ENCODE data around the gene INPP5J.

The INPP5J gene

DNA sequence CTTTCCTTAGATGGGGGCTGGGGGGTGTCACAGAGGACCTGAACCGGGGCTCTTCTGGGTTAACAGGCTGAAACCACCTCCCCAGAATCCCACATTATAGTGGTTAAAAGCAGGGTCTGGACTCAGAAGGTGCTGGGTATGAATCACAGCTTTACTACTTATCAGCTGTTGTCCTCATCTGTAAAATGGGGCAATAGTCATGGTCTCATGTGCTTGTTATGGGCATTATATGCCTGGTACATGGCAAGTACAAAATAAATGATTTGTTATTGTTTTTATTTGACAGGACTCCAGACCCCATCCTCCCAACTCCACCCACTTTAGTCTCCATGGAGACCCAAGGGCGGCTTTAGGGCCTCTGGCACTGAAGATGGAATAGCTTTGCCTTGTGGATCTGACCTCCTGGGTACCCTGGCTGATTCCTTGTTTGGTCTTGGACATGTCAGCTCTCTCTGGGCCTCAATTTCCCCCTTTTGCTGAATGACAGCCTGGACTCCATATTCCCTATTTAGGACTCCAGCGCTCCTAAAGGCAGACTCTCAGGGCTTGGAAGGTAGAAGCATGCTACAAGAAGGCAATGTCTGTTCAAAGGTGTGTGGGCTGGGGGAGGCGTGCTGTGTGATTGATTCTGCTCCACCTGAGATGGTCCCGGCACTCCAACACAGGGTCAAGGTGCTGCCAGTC, 42.5 kb upstream of the INPP5J start:
- DNase-seq (ENCODE audit: low spot score) = peak; percentile 18
- TF ChIP-seq, protein P1, sequence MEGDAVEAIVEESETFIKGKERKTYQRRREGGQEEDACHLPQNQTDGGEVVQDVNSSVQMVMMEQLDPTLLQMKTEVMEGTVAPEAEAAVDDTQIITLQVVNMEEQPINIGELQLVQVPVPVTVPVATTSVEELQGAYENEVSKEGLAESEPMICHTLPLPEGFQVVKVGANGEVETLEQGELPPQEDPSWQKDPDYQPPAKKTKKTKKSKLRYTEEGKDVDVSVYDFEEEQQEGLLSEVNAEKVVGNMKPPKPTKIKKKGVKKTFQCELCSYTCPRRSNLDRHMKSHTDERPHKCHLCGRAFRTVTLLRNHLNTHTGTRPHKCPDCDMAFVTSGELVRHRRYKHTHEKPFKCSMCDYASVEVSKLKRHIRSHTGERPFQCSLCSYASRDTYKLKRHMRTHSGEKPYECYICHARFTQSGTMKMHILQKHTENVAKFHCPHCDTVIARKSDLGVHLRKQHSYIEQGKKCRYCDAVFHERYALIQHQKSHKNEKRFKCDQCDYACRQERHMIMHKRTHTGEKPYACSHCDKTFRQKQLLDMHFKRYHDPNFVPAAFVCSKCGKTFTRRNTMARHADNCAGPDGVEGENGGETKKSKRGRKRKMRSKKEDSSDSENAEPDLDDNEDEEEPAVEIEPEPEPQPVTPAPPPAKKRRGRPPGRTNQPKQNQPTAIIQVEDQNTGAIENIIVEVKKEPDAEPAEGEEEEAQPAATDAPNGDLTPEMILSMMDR (IDR thresholded peaks at IDR 0.05; ENCODE audit: extremely low read depth, insufficient read depth, missing control alignments) = no peak
- in situ Hi-C loops (cut with MboI; ENCODE audit: low pct_unique_long_range_greater_than_20kb, low sequenced_read_pairs, unreplicated experiment) = loop anchor here (10.0 kb wide), 1 partner anchor 316 kb away; no protein-coding TSS in a partner anchor

DNA sequence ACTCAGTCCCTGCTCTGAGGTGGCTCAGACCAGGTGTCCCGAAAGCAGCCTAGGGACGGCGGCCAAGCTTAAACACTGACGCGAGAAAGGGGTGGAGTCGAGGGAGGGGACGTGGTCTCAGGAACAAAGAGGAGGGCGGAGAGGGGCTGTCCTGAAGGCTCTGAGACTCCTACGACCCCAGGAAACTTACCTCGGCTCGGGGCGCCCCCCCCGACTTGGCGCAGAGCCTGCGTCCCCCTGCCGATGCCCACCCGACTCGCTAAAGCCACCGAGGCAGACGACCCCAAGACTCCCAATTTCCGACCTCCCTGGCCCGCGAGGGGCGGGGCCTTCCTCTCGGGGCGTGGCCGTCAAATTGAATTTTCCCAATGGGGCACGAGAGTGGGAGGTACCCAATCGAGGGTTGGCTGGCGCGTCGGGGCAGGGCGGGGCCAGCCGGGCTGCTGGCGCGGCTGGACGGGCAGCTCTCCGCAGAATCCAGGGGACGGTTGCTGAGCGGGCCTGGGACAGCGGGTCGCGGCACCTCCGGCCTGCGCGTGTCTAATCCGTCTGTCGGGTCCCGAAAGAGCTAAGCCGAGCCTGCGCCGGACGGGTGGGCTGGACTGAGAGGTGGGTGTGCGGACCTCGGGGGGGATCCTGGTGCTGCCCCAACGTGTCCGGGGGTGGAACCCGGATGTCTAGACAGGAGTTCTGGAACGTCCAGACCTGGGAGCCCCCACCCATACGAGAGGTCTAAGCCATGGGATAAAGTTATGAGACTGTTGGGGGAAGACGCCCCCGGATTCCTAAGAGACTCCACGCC, 41.7 kb upstream of the INPP5J start, which contains the start of gene SMTN:
SMTN (plus strand) TSS at position 471 of the 802 bp plus-strand sequence. CDS start 1,941 bp downstream, outside the sequence.
- TF ChIP-seq, protein P1 (IDR thresholded peaks at IDR 0.05; ENCODE audit: extremely low read depth, insufficient read depth, missing control alignments) = no peak
- DNase-seq (ENCODE audit: low spot score) = peak; percentile 95
- in situ Hi-C loops (cut with MboI; ENCODE audit: low pct_unique_long_range_greater_than_20kb, low sequenced_read_pairs, unreplicated experiment) = loop anchor here (10.0 kb wide), 1 partner anchor 316 kb away; no protein-coding TSS in a partner anchor

DNA sequence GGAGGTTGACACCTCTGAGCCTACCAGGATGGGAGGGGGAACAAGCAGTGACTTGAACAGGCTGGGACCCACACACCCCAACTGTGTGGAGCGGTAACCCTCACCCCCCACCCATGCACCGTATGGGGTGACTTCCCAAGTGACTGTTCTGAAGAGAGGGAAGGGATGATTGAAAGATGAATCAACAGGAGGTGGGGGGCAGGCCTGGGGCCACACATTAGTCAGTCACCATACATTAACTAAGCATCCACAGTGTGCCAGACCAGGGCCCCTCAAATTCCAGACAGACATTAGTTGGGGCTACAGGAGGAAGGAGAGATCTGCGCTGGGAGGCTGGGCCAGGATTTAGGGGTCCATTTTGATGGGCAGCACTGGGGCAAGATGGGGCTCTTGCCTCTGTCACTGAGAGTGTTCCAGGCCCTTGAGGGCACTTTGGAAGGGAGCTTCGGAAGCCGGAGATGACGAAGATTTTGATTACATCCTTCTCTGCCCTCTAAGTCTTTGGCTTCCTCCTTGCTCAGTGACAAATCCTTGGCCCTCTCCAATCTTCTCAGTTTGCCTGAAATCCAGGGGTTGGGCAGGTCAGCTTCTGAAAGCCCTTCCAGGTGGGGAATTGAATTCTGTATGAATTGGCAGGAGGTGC, 40.7 kb upstream of the INPP5J start:
- peak; percentile 19 for DNase-seq (ENCODE audit: low spot score)
- TF ChIP-seq, protein P1 (IDR thresholded peaks at IDR 0.05; ENCODE audit: extremely low read depth, insufficient read depth, missing control alignments) = no peak
- in situ Hi-C loops (cut with MboI; ENCODE audit: low pct_unique_long_range_greater_than_20kb, low sequenced_read_pairs, unreplicated experiment) = loop anchor here (10.0 kb wide), 1 partner anchor 317 kb away; no protein-coding TSS in a partner anchor

DNA sequence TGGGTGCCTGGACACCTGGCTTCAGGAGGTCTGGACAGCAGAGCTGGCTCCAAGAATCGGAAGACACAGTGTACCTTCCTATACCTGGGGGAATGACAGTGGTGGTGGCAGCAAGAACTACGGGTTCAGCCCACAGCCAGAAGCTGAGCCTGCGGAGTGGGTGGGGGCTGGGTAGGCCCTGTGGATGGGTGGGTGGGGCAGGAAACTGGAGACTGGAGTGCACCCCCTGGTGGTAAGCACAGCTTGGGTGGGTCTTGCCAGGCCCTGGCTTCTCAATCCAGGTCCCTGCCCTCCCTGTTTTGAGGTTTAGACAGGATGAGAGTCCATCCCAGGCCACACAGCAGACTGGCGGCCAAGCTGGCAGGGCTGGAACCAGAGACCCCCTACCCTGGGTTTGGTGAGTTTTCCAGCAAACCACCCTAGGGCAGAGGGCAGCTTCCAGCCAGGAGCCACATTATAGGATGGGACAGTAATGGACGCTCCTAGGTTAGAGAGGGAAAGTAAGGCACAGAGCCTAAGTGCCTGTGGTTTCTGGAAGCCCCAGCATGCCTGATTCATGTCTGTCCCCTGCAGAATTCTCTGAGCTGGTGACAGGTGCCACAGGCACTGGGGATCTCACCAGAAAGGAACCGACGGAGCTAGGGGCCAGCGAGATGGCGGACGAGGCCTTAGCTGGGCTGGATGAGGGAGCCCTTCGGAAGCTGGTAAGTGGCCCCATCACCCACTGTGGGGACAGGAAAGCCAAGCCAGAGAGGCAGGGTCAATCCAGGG, 40.0 kb upstream of the INPP5J start:
- TF ChIP-seq, protein P1 (IDR thresholded peaks at IDR 0.05; ENCODE audit: extremely low read depth, insufficient read depth, missing control alignments) = peak; percentile 52
- peak; percentile 50 for DNase-seq (ENCODE audit: low spot score)
- in situ Hi-C loops (cut with MboI; ENCODE audit: low pct_unique_long_range_greater_than_20kb, low sequenced_read_pairs, unreplicated experiment) = loop anchor here (10.0 kb wide), 1 partner anchor 318 kb away; no protein-coding TSS in a partner anchor

DNA sequence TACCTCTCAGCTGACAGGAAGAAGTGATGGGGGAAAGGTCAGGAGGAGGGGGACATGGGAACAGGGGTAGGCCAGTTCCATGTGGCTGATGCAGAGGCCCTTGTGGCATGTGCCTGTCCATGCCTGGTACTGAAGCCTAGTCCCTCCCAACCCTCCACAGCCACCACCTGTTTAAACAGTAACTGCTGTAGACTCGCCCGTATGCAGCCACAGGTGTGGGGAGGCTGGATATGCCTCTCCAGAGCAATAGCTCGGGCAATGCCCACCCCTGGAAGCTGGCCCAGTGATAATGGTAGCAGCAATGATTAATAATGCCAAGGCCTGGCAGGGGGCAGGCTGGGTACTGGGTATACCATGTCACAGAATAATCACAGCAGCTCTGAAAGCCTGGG, 39.4 kb upstream of the INPP5J start:
- in situ Hi-C loops (cut with MboI; ENCODE audit: low pct_unique_long_range_greater_than_20kb, low sequenced_read_pairs, unreplicated experiment) = loop anchor here (10.0 kb wide), 1 partner anchor 319 kb away; no protein-coding TSS in a partner anchor
- no peak for DNase-seq (ENCODE audit: low spot score)
- TF ChIP-seq, protein P1 (IDR thresholded peaks at IDR 0.05; ENCODE audit: extremely low read depth, insufficient read depth, missing control alignments) = no peak

Measured in GM13977 (cell line).